ENCODE data around the gene ASB10. TPM values are rescaled to one million over a fixed set of nuclear protein-coding genes. Genes with fewer than 3 reads are reported as not detected.

The ASB10 gene
- total and polyA plus RNA-seq, 7 donors: 3.8 to 29.6 (median 22.5) TPM

DNA sequence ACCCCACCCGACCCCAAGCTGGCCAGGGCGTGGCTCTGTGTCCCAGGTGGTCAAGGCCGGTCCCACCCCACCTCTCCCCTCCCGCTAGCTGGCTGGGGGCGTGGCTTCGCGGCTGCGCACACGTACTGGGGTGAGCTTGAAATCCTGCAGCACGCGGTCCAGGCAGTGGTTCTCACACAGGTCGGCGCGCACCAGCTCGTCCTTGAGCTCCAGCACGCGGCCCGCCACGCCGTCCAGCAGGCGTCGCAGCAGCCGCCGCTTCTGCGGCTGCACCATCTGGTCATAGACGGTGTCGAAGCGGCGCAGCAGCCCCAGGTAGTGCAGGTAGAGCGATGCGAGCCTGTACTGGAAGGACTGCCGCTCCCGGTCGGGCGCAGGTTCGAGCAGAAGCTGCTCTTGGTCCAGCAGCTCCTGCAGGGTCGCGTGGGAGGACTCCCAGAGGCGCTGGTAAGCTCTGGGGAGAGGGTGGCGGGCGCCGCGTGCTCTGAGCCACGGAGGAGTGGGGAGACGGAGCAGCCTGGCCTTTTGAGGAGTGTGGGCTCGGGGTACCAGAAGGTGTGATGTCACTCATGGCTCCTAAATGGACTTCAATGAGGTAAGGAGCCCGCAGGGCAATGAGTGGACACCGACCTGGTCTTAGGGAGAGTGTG is 17.5 kb upstream of the ASB10 start:
- Histone ChIP-seq H3K9me3 (no peaks in the 10 kb centered on the region), H3K27me3 (ENCODE audit: insufficient read depth in 3 of 3, low read length in 2 of 3) (peaks cover 0 to 18% (median 16%) of the 10 kb centered on the region in 3 donors), H3K4me3 (no peak overlapping the region), H3K27ac (no peak overlapping the region), H3K4me1 (no peaks in the 10 kb centered on the region), H3K36me3 (ENCODE audit: insufficient read depth in 1 of 2, low read depth in 1 of 2) (no peaks in the 10 kb centered on the region)
- 58 to 63% (median 62%) methylated on average over 46 to 48 of the region's 48 CpGs for WGBS, 3 donors
- peak in 1 of 2 donors; percentile 47 for DNase-seq
- intact Hi-C loops (cut with DNase I): no loop called here
- ATAC-seq: no peak
- TF ChIP-seq, protein P1, sequence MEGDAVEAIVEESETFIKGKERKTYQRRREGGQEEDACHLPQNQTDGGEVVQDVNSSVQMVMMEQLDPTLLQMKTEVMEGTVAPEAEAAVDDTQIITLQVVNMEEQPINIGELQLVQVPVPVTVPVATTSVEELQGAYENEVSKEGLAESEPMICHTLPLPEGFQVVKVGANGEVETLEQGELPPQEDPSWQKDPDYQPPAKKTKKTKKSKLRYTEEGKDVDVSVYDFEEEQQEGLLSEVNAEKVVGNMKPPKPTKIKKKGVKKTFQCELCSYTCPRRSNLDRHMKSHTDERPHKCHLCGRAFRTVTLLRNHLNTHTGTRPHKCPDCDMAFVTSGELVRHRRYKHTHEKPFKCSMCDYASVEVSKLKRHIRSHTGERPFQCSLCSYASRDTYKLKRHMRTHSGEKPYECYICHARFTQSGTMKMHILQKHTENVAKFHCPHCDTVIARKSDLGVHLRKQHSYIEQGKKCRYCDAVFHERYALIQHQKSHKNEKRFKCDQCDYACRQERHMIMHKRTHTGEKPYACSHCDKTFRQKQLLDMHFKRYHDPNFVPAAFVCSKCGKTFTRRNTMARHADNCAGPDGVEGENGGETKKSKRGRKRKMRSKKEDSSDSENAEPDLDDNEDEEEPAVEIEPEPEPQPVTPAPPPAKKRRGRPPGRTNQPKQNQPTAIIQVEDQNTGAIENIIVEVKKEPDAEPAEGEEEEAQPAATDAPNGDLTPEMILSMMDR (IDR thresholded peaks at IDR 0.05): no peak

DNA sequence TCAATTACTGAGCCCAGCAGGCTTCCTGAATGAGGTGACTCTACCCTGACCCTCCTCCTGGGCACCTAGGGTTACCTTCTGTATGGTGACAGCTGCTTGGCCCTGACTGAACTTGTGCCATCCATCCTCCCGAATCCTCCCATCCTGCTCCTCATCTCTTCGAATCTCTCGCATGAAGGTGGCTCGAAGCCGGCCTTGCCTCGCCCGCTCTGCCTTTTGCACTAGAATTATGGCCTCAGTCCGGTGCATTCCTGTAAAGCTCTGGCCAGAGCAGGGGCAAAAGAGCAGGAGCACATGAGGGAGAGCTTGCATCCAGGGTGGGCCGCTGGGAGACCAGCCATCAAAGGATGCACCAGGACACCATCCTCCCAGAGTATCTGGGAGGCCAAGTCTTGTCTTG is 15.8 kb upstream of the ASB10 start:
- Histone ChIP-seq H3K36me3 (ENCODE audit: insufficient read depth in 1 of 2, low read depth in 1 of 2) (no peaks in the 10 kb centered on the region), H3K4me1 (no peaks in the 10 kb centered on the region), H3K4me3 (no peak overlapping the region), H3K27me3 (ENCODE audit: insufficient read depth in 3 of 3, low read length in 2 of 3) (peaks cover 0 to 24% (median 16%) of the 10 kb centered on the region in 3 donors), H3K27ac (no peak overlapping the region), H3K9me3 (no peaks in the 10 kb centered on the region)
- DNase-seq: peak in 1 of 2 donors; percentile 48
- TF ChIP-seq, protein P1 (IDR thresholded peaks at IDR 0.05): no peak
- intact Hi-C loops (cut with DNase I): no loop called here
- no peak for ATAC-seq
- 90 to 95% (median 90%) methylated on average over 9 of the region's 9 CpGs for WGBS, 3 donors

DNA sequence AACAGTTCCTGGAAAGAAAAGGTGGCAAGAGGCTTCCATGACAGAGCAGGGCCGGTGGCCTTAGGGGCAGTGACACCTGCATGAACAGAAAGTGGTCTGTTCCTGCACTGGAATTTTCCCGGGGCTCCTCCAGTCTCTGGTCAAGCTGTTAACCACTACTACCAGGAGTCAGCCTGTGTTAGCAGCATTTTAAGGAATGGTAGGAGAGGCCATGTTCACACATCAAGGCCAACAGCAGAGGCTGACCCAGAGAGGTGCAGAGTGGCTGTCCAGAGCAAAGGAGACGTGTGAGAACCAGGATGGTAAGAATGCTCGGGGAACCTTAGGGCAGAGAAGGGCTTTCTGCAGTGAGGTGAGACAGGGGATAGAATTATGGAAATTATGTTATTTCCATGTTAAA is 14.7 kb upstream of the ASB10 start:
- Histone ChIP-seq H3K36me3 (ENCODE audit: insufficient read depth in 1 of 2, low read depth in 1 of 2) (no peaks in the 10 kb centered on the region), H3K4me1 (no peaks in the 10 kb centered on the region), H3K27ac (no peak overlapping the region), H3K4me3 (no peak overlapping the region), H3K9me3 (no peaks in the 10 kb centered on the region), H3K27me3 (ENCODE audit: insufficient read depth in 3 of 3, low read length in 2 of 3) (peaks cover 0 to 24% (median 16%) of the 10 kb centered on the region in 3 donors)
- TF ChIP-seq, protein P1 (IDR thresholded peaks at IDR 0.05): no peak
- 79 to 86% (median 83%) methylated on average over 4 of the region's 4 CpGs for WGBS, 3 donors
- intact Hi-C loops (cut with DNase I): no loop called here
- ATAC-seq (no peak), DNase-seq (peak in 1 of 2 donors; percentile 40)

DNA sequence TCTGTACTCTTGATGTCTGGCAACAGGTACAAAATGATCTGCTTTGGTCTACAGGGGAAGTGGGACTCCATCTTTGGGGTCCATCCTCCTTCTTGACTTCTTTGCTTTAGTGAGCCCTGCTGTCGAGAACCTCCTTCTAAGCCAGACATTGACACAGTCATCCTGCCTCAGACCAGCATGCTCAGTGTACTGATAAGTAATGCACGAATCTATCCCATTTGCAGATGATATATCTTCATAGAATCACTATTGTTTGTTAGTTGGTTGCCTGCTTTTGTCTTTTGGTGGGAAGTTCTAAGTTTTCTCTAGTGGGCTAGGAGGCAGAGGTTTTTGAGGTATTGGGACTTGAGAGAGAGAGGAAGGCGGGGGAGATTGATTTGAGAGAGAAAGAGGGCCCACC is 14.3 kb upstream of the ASB10 start:
- WGBS, 3 donors: 80 to 85% (median 83%) methylated on average over 3 of the region's 3 CpGs
- ATAC-seq: no peak
- H3K4me1 ChIP-seq: no peaks in the 10 kb centered on the region

More for the DNA sequence above, 14.3 kb upstream of the ASB10 start:
- TF ChIP-seq, protein P1 (IDR thresholded peaks at IDR 0.05): no peak
- Histone ChIP-seq H3K27ac (no peak overlapping the region), H3K36me3 (ENCODE audit: insufficient read depth in 1 of 2, low read depth in 1 of 2) (no peaks in the 10 kb centered on the region), H3K4me3 (no peak overlapping the region), H3K27me3 (ENCODE audit: insufficient read depth in 3 of 3, low read length in 2 of 3) (peaks cover 0 to 24% (median 16%) of the 10 kb centered on the region in 3 donors), H3K9me3 (no peaks in the 10 kb centered on the region)
- intact Hi-C loops (cut with DNase I): no loop called here
- no peak for DNase-seq
